Measurements from ENCODE around the gene HIPK2.

GRCh38 chr7:139710036-139710435 lies 67.8 kb downstream of the HIPK2 start:
- TF ChIP-seq CTCF (IDR thresholded peaks at IDR 0.05) (no peak), NR3C1 (IDR thresholded peaks at IDR 0.05) (no peak), SMC3 (IDR thresholded peaks at IDR 0.05) (0 out of 3 replicates have a peak, but pooled peaks have one; percentile 10), ESRRA (IDR thresholded peaks at IDR 0.05; ENCODE audit: borderline replicate concordance, low read length) (no peak), TP53 (CRISPR knock-in tag; IDR thresholded peaks at IDR 0.05) (no peak), CBX8 (IDR thresholded peaks at IDR 0.05) (no peak), FOSL2 (IDR thresholded peaks at IDR 0.05) (no peak), FOSL2 (CRISPR knock-in tag; IDR thresholded peaks at IDR 0.05) (no peak), RFX5 (IDR thresholded peaks at IDR 0.05) (no peak), HDAC2 (IDR thresholded peaks at IDR 0.05) (no peak), POLR2AphosphoS2 (conservative IDR thresholded peaks at IDR 0.05; ENCODE audit: low read length) (no peak), POLR2A (IDR thresholded peaks at IDR 0.05; ENCODE audit: low read length) (no peak), CHD4 (IDR thresholded peaks at IDR 0.05; ENCODE audit: borderline replicate concordance) (no peak)

Data from A549 (cell line).